Measurements from ENCODE around the gene CIT.

GRCh38 chr12:119710965-119711551 is 166.1 kb downstream of the CIT start:
- TF ChIP-seq CTCF (conservative IDR thresholded peaks at IDR 0.05 in 1 of 2, IDR thresholded peaks at IDR 0.05 in 1 of 2; ENCODE audit: low read depth in 1 of 2, low read length in 2 of 2) = no peak
- TF ChIP-seq EZH2 (IDR thresholded peaks at IDR 0.05; ENCODE audit: low read length, missing control alignments) = no peak

All from fibroblast of lung (primary cell).